C4-2B (cell line): ENCODE results near the gene TOX2.

ENCODE experiments used
- CTCF ChIP-seq: fragments of 450-650 bp; conservative IDR thresholded peaks from 2 replicates; pipeline ENCODE4 v1.5.1; 2017; ENCODE audit warnings: mild to moderate bottlenecking
- ZFX ChIP-seq: fragments of 450-650 bp; IDR thresholded peaks from 2 replicates; pipeline ENCODE4 v1.6.1; 2017

DNA sequence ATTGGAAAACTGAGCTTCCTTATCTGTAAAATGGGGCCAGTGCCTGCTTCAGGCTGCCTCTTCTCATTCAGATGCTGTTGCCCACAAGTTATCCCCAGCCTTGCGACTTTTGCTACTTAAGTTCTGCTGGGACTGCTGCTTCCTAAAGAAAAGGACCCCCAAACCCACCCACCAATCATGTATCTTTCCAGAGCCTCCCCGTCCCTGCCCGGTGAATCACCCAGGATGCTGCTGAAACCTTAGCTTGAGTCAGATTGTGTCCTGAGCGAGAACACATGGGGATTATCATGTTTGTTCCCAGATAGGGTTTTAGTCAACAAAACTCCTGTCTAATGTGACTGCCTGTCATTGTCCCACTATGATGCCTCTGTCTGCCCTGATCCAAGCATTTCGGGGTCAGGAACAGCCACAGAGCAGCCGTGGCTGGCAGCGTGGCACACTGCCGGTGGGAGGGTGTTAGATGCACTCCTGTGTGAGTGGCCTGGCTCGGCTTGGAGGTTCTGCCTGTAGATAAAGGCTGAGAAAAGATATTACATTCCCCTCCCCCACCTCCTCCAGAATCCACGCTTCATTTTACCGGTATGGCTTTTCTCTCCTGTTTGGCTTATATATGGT is 79.9 kb downstream of the TOX2 start:
- no peak for TF ChIP-seq CTCF
- no peak for TF ChIP-seq ZFX
